GM21360 (cell line): ENCODE data around the gene RAB38.

ENCODE experiments used
- ATAC-seq: cut with Tn5 transposase; IDR thresholded peaks from one replicate; pipeline ENCODE4 v1.9.1; 2021; ENCODE audit warnings: mild to moderate bottlenecking, moderate library complexity; ENCODE audit not compliant: unreplicated experiment

The RAB38 gene

DNA sequence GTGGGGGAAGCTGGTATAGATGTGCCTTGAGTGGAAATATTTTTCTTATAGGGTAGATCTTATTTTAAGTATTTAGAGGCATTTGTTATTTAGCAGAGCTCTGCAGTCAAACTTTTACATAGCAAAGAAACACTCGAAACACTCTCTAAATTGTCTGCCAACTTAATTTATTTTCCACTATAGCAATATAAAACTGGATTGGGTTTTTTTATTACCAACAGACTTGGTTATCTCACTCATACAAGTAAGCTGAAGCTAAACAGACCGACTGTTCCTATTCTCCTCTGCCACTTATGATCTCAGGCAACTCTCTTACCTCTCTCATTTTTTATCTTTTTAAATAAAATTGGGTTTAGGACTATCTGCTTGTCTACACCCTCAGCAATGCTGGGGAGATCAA is 4.6 kb downstream of the RAB38 start:
- ATAC-seq: no peak

DNA sequence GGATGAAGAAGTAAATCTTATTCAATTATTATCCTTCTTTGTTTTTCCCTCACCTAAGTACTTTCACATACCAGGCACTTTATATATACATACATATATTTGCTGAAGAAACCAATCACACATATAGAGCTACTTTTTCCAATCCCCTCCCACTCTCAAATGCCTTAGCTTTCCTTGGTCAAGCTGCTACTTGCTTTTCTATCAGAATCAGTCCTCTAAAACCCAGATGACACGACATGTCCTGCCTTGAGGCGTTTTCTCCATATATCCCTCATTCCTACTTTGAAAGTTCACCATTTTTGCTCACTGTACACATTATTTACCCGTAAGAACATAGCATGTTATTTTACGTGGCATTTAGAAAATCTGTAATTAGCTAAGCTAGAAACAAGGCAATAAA is 5.4 kb downstream of the RAB38 start:
- no peak for ATAC-seq

DNA sequence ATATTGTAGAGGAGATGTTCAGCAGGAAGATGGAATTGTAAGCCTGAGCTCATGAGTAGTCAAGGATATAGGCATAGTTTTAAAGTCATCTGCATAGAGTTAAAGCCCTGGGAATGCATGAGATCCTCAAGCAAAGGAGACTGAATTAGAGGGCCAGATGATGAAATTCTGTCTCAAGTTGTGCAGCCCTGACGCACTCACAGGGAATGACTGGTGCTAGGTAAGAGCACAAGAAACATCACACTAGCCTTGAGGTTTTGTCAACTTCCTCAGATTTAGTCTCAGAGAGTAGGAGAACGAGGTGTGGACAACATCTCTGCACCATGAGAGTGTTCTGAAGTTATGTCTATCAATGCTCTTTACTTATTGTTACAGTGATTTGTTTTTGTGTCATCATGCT is 5.8 kb downstream of the RAB38 start:
- no peak for ATAC-seq

- ATAC-seq: no peak
These were observed 7.4 kb downstream of the RAB38 start for GRCh38 chr11:88167853-88168252.

GRCh38 chr11:88164806-88165585 is 10.2 kb downstream of the RAB38 start:
- ATAC-seq: no peak

GRCh38 chr11:88164320-88164719 is 10.9 kb downstream of the RAB38 start:
- ATAC-seq: no peak

- no peak for ATAC-seq
These were observed 17.2 kb downstream of the RAB38 start for GRCh38 chr11:88158081-88158480.

- ATAC-seq: no peak
These were observed 17.9 kb downstream of the RAB38 start for GRCh38 chr11:88157370-88157769.

DNA sequence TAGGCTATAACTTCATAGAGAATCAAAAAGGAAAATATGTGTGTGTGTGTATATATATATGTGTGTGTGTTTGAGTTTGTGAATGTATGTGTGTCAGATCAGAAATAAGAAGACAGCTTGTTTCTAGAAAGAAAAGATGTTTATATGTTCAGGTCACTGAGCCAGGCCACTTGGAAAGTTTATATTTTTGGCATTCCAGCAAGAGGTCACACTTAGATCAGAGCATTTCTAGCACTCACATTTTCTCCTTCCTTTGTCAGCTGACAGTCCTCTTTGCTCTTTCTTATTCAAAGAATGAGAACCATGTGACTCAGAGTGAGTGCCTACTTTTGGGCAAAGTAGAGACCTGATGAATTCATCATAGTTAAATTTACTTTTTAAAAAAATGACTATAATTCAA is 22.9 kb downstream of the RAB38 start:
- no peak for ATAC-seq

DNA sequence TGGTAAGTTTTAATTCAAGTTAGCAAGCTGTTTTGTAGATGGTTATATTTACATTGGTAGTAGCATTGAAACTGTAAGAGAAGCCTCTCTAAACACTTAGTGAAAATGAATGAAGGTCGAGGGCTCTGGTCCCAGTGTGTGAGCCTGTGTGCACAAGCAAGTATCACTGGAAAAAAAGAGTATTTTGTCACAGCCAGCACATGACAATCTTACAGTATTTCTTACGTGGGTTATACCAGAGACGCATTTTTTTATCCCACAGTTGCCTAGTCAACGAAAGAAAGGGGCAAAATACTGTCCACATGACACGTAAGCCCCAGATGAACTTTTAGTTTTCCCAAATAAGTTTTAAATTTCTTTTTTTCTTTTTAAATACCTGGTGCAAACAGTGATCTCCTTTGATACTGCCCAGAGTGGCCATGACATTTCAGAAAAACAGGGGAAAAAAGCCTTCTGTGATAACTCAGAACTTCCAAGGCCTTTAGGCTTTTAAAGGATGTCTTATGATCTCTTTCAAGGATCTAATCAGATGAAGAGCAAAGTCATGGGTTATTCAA is 23.5 kb downstream of the RAB38 start:
- ATAC-seq: no peak

- no peak for ATAC-seq
These were observed 29.1 kb downstream of the RAB38 start for GRCh38 chr11:88146106-88146505.

DNA sequence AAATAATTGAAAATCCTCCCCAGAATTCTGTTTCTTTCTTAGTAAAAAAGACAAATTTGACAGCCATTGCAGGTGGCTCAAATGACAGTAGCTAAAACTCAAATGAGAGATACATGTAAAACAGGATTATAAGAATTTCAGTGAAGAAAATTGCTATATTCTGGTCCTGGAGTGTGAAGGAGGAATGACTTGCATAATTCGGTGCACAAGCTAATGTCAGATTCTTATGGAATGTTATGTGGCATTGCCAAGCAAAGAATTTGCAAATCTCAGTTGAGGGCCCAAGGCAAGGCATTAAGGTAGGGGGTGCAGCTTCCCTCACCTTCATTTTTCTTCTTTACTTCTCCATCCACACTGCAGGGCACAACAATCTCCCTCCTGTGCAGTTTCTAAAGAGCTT is 35.4 kb downstream of the RAB38 start:
- ATAC-seq: no peak

DNA sequence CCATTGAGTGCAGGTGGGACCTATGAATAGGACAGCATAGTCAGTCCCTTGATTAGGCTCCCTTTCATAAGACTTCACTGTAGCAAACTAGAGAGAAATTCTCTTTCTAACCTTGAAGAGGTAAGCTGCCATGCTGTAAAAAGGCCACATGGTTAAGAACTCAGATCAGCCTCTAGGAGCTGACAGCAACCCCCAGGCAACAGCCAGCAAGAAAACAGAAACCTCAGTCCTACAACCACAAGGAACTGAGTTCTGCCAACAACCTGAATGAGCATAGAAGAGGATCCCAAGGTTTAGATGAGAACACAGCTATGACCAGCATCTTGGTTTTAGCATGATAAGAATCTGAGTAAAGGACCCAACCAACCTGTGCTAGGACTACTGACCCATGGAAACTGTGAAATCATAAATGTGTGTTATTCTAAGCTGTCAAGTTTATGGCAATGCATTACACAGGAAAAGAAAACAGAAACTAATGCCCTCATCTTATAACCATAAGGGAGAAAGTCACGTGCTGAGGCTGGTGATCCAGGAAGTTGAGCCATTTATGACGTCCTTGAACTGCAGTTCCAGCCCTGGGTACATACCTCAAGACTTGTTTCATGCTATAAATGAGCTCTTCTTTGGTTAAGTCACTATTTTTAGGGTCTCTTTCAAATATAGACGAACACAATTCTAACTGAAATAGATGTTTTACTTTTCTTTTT is 43.3 kb downstream of the RAB38 start:
- no peak for ATAC-seq

- no peak for ATAC-seq
These were observed 52.3 kb downstream of the RAB38 start for GRCh38 chr11:88122956-88123355.

DNA sequence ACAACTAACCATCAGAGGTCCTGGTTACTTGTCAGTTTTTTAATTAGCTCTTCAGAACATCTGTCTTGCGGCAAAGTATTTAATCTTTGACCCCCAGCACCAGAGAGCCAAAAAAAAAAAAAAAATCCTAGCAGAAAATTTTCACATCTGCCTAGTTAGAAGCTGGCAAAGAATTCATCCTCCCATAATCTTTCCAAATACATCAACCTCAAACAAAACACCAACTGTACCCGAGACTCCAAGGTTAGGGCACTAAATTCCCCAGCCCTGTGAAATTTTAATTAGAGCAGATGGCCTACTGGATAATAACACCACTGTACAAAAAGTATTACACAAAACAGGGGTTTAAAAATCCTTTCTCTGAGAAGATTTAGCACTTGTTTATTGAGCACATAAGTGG is 55.7 kb downstream of the RAB38 start:
- no peak for ATAC-seq

DNA sequence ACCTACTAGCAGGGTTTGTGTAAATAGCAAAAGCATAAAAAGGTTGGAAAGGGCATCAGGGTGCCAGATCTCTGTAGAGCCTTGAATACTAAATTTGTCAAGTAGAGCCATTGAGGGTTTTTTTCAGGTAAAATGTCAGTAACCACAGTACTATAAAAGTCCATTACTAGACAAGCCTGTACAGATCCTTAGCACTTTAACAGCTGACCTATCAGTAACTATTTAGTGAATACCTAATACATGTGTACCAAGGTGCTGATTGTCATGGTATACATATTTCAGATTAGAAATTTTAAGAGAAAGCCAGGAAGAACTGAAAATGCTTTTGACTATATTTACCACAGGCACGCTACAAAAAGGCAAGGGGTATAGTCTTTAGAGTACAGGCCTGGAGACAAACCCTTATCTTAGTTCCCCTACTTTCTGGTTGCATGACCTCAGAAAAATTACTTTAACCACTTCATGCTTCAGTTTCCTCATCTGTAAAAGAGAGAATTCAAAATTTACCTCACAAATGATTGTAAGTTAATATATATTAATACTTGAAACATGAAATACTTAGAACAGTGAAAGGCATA is 57.9 kb downstream of the RAB38 start:
- ATAC-seq: no peak

DNA sequence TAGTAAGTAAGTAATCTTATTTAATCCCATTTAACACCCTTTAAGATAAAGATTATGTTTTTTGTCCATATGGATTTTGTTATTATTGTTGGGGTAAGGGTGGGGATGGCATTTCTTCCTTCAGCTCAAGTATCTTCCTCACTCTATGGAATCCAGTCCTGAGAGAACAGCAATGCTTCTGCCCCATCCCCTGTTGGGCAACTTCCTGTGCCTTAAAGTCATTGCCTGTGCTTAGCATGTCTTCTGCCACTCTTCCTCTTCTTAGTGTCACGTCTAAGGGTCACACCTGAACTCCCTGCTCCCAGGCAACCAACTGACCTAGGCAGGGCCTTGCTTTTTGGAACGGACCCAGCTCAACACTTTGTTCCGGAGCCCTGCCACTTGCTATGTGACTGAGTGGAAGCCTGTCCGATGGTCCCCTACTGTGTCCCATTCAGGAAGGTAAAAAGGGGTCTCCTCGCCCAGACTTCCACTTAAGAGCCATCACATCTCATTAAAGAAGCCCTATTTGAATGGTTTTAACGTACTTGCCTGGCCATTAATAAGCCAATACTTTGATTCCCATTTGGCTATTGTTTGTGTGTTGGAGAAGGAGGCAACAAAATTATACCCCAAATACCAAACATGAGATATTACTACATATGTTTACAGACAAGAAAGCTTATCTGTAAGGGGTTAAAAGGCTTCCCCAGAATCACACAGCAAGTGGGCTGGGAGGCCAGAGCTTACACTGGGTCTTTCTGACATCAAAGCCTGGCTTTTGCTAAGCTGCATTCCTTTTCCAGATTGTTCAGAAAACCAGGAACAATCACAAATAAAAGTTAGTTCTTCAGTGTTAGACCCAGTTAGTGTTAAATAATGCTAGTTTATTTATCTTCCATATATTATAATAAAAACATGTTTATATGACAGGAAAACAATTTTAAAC is 59.2 kb downstream of the RAB38 start:
- ATAC-seq: no peak

DNA sequence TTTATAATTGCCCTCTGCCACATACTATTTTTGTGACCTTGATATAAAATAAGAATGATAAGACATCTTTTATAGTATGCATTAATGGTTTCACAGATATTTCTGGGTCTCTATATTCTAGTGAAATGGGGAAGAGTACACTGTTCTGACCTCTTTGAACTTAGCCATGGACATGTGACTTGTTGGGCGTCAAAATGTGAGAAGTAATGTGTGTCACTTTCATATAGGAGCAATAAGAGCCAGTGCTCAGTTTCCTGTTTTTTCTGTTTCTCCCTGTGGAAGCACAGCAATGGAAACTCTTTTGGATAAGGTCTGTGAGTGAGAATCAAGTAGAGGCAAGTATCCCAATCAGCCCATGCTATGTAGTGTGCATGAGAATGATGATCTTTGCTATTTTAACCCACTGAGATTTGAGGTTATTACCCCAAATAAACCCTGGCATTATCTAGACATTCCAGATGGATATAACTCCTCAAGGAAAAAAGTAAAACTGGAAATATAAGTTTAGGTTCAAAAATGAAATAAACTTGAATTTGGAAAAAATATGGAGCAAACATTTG is 60.7 kb downstream of the RAB38 start:
- no peak for ATAC-seq

GRCh38 chr11:88106666-88107065 is 68.6 kb downstream of the RAB38 start:
- ATAC-seq: no peak

- no peak for ATAC-seq
These were observed 69.3 kb downstream of the RAB38 start for GRCh38 chr11:88105951-88106350.

DNA sequence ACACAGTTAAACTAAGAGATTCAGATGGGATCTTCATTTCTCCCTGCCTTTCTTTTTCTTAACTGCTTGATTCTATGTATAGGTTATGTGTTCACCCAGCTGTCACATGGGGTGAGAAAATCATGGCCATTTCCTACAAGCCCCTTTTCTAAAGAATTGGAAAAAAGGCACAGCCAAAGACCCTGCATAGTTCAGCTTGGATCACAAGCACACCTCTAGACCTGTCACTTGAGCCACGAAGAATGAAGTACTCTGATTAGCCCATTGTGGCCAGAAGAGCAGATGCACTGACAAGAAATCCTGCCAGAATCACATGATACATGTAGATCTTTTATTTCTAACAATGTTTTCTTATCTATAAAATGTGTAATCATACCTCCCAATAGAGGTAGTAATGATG is 69.7 kb downstream of the RAB38 start:
- ATAC-seq: no peak
